H9 (cell line): ENCODE data around the gene EPHB2. TPM values are rescaled to one million over a fixed set of nuclear protein-coding genes. Genes with fewer than 3 reads are reported as not detected.

ENCODE experiments used
- DNase-seq: peaks from one replicate; pipeline ENCODE4 v3.0.0-alpha.2; 2017
- H2AFZ ChIP-seq: one replicate; pipeline ENCODE4 v1.6.1; 2013; ENCODE audit warnings: mild to moderate bottlenecking, low read length, control low read depth, moderate library complexity
- H2AK5ac ChIP-seq: 2 replicates; pipeline ENCODE4 v1.6.1; 2013; ENCODE audit warnings: low read length, control low read depth, mixed read lengths; ENCODE audit not compliant: insufficient read length
- H2BK120ac ChIP-seq: one replicate; pipeline ENCODE4 v1.6.1; 2013; ENCODE audit warnings: low read depth, mild to moderate bottlenecking, low read length, control low read depth, inconsistent platforms; ENCODE audit not compliant: poor library complexity, severe bottlenecking
- H2BK12ac ChIP-seq: 2 replicates; pipeline ENCODE4 v1.6.1; 2013; ENCODE audit warnings: low read length, control low read depth, mixed read lengths, low read depth; ENCODE audit not compliant: insufficient read length
- H2BK15ac ChIP-seq: 2 replicates; pipeline ENCODE4 v1.6.1; 2013; ENCODE audit warnings: low read depth, low read length, control low read depth
- H2BK20ac ChIP-seq: one replicate; pipeline ENCODE4 v1.6.1; 2013; ENCODE audit warnings: low read depth, mild to moderate bottlenecking, low read length, control low read depth, inconsistent platforms; ENCODE audit not compliant: poor library complexity, severe bottlenecking
- H2BK5ac ChIP-seq: 2 replicates; pipeline ENCODE4 v1.6.1; 2013; ENCODE audit warnings: low read length, control low read depth, mixed read lengths; ENCODE audit not compliant: insufficient read length
- H3K14ac ChIP-seq: 2 replicates; pipeline ENCODE4 v1.6.1; 2013; ENCODE audit warnings: low read length, control low read depth; ENCODE audit not compliant: insufficient read depth
- H3K18ac ChIP-seq: 2 replicates; pipeline ENCODE4 v1.6.1; 2013; ENCODE audit warnings: low read depth, mild to moderate bottlenecking, mixed read lengths, low read length, control low read depth; ENCODE audit not compliant: insufficient read length
- H3K23ac ChIP-seq: 2 replicates; pipeline ENCODE4 v1.6.1; 2013; ENCODE audit warnings: low read length, control low read depth, mixed read lengths, low read depth; ENCODE audit not compliant: insufficient read length
- H3K23me2 ChIP-seq: 2 replicates; pipeline ENCODE4 v1.6.1; 2013; ENCODE audit warnings: low read depth, mild to moderate bottlenecking, mixed read lengths, low read length, control low read depth; ENCODE audit not compliant: insufficient read length, poor library complexity, severe bottlenecking
- H3K27ac ChIP-seq: 2 replicates; pipeline ENCODE4 v1.5.1; 2013; ENCODE audit warnings: low read length, control low read depth, mixed read lengths, low read depth; ENCODE audit not compliant: insufficient read length
- H3K27me3 ChIP-seq: 2 replicates; pipeline ENCODE4 v1.6.1; 2013; ENCODE audit warnings: low read length, control low read depth, inconsistent platforms; ENCODE audit not compliant: insufficient read depth
- H3K4ac ChIP-seq: 2 replicates; pipeline ENCODE4 v1.6.1; 2013; ENCODE audit warnings: low read depth, mild to moderate bottlenecking, control low read depth, inconsistent platforms, low read length, moderate library complexity
- H3K4me1 ChIP-seq: 2 replicates; pipeline ENCODE4 v1.6.1; 2013; ENCODE audit warnings: low read length, control low read depth, inconsistent platforms; ENCODE audit not compliant: insufficient read depth
- H3K4me2 ChIP-seq: 2 replicates; pipeline ENCODE4 v1.6.1; 2013; ENCODE audit warnings: low read length, control low read depth, mixed read lengths; ENCODE audit not compliant: insufficient read length, insufficient read depth
- H3K56ac ChIP-seq: 2 replicates; pipeline ENCODE4 v1.6.1; 2013; ENCODE audit warnings: low read depth, mild to moderate bottlenecking, mixed read lengths, low read length, control low read depth; ENCODE audit not compliant: insufficient read length
- H3K79me1 ChIP-seq: 2 replicates; pipeline ENCODE4 v1.6.1; 2013; ENCODE audit warnings: low read depth, mild to moderate bottlenecking, moderate library complexity, low read length, control low read depth, inconsistent platforms; ENCODE audit not compliant: insufficient read depth, poor library complexity, severe bottlenecking
- H3K79me2 ChIP-seq: 2 replicates; pipeline ENCODE4 v1.6.1; 2013; ENCODE audit warnings: low read length, control low read depth, inconsistent platforms; ENCODE audit not compliant: insufficient read depth
- H3K9ac ChIP-seq: 2 replicates; pipeline ENCODE4 v1.6.1; 2013; ENCODE audit warnings: low read length, control low read depth, mixed read lengths; ENCODE audit not compliant: insufficient read length; ENCODE audit errors: extremely low read depth
- H3K9me3 ChIP-seq: one replicate; pipeline ENCODE4 v1.6.1; 2013; ENCODE audit warnings: low read depth, low read length, inconsistent platforms; ENCODE audit not compliant: control insufficient read depth
- H3T11ph ChIP-seq: one replicate; pipeline ENCODE4 v1.6.1; 2013; ENCODE audit warnings: mild to moderate bottlenecking, low read length, control low read depth, inconsistent platforms
- H4K20me1 ChIP-seq: one replicate; pipeline ENCODE4 v1.6.1; 2013; ENCODE audit not compliant: control insufficient read depth, insufficient read length, insufficient read depth
- H4K5ac ChIP-seq: 2 replicates; pipeline ENCODE4 v1.6.1; 2013; ENCODE audit warnings: low read depth, mild to moderate bottlenecking, mixed read lengths, low read length, control low read depth; ENCODE audit not compliant: insufficient read length
- H4K8ac ChIP-seq: replicated peaks from 2 replicates; pipeline ENCODE4 v1.6.1; 2013; ENCODE audit warnings: low read length, control low read depth, mixed read lengths, low read depth; ENCODE audit not compliant: insufficient read length
- H4K91ac ChIP-seq: 2 replicates; pipeline ENCODE4 v1.6.1; 2013; ENCODE audit warnings: low read depth, mild to moderate bottlenecking, moderate library complexity, mixed read lengths, low read length, control low read depth; ENCODE audit not compliant: insufficient read length
- H3K27ac Mint-ChIP-seq, 3 experiments: 2 replicates in 2 of 3; 3 replicates in 1 of 3; pipeline ENCODE4 v1.8.0; 2020 to 2021; ENCODE audit warnings: mixed read lengths in 3 of 3, mild to moderate bottlenecking in 1 of 3, moderate library complexity in 1 of 3
- H3K27me3 Mint-ChIP-seq: 2 replicates; pipeline ENCODE4 v1.8.0; 2021; ENCODE audit warnings: low read depth, mild to moderate bottlenecking, moderate library complexity, mixed read lengths
- H3K36me3 Mint-ChIP-seq, 3 experiments: 2 replicates in 2 of 3; 3 replicates in 1 of 3; pipeline ENCODE4 v1.8.0; 2020 to 2021; ENCODE audit warnings: low read depth in 3 of 3, mixed read lengths in 3 of 3; ENCODE audit not compliant: insufficient read depth in 1 of 3
- H3K4me1 Mint-ChIP-seq, 2 experiments: 2 replicates each; pipeline ENCODE4 v1.8.0; 2020; ENCODE audit warnings: mixed read lengths in 2 of 2
- H3K4me3 Mint-ChIP-seq, 2 experiments: 2 replicates in 1 of 2; 3 replicates in 1 of 2; pipeline ENCODE4 v1.8.0; 2020 to 2021; ENCODE audit warnings: mild to moderate bottlenecking in 2 of 2, mixed read lengths in 2 of 2, moderate library complexity in 1 of 2
- H3K9me3 Mint-ChIP-seq, 2 experiments: 2 replicates in 1 of 2; 3 replicates in 1 of 2; pipeline ENCODE4 v1.8.0; 2020; ENCODE audit warnings: mild to moderate bottlenecking in 2 of 2, mixed read lengths in 2 of 2, moderate library complexity in 1 of 2
- WGBS: extraction: QIAGEN DNeasy Blood & Tissue Kit; methylation state at CpG from one replicate; pipeline ENCODE4 v1.1.7; 2013; ENCODE audit warnings: missing lambda C conversion rate, low lambda C conversion rate, mixed read lengths; ENCODE audit not compliant: insufficient read length; ENCODE audit errors: extremely low coverage; 5-methylcytosine and 5-hydroxymethylcytosine counted together
- total RNA-seq: library from RNA; stranded (reverse); gene quantifications from 2 replicates; pipeline ENCODE4 v1.2.1, GENCODE V29; 2021
- TF ChIP-seq, protein P1 (sequence below): fragments of 200-600 bp; sonication (generic); conservative IDR thresholded peaks from 3 replicates; pipeline ENCODE4 v1.8.0; 2021; ENCODE audit warnings: antibody characterized with exemption, mild to moderate bottlenecking

EPHB2 gene
- total RNA-seq, 1 experiment from 2014 or later, result 9.5 TPM

DNA sequence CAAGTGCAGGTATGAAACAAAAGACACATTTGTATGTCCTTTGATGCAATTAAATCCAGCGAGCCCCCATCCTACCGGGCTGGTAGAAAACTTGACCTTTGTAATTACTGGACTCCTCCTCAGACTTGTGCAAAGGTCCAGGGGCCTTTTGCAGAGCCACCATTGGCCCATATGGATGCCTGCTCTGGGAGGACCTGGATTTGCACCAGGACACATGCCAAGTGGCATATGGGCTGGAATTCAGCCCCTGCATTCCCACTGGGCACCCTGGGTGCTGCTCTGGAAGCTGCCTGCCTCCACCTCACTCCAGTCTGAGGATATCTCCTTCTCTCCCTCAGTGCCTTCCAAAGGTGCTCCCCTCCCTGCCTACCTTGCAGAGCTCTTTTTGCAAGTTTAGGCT lies 226.0 kb downstream of the EPHB2 start:
- Mint-ChIP-seq H3K36me3 (peaks cover 0 to 2% (median 2%) of the 10 kb centered on the region in 3 experiments; a peak in 2 of 7 replicates), H3K4me1 (peaks cover 0 to 3% of the 10 kb centered on the region in 2 experiments; a peak in 1 of 4 replicates), H3K27me3 (peaks cover 13% of the 10 kb centered on the region), H3K4me3 (no peak overlapping the region), H3K9me3 (peaks cover 20 to 30% of the 10 kb centered on the region in 2 experiments), H3K27ac (no peak overlapping the region)
- H3K14ac ChIP-seq, result no peak overlapping the region
- H3K27ac ChIP-seq, result no peak overlapping the region
- H4K91ac ChIP-seq, result no peak overlapping the region
- H2BK20ac ChIP-seq, result no peak overlapping the region
- H3K4me1 ChIP-seq, result no peaks in the 10 kb centered on the region
- H3K23me2 ChIP-seq, result no peaks in the 10 kb centered on the region
- H2BK120ac ChIP-seq, result no peak overlapping the region
- H3K79me2 ChIP-seq, result no peaks in the 10 kb centered on the region
- H2BK15ac ChIP-seq, result no peak overlapping the region
- H2BK5ac ChIP-seq, result no peak overlapping the region
- H3K27me3 ChIP-seq, result no peaks in the 10 kb centered on the region
- WGBS, result no CpG with 5 or more reads among the region's 2 CpGs
- H3K23ac ChIP-seq, result no peak overlapping the region
- no peak overlapping the region for H2BK12ac ChIP-seq
- H4K8ac ChIP-seq, result no peak overlapping the region
- no peak overlapping the region for H4K5ac ChIP-seq
- H3K4me2 ChIP-seq, result no peak overlapping the region
- no peaks in the 10 kb centered on the region for H3K79me1 ChIP-seq
- H2AFZ ChIP-seq, result no peak overlapping the region
- TF ChIP-seq, protein P1, sequence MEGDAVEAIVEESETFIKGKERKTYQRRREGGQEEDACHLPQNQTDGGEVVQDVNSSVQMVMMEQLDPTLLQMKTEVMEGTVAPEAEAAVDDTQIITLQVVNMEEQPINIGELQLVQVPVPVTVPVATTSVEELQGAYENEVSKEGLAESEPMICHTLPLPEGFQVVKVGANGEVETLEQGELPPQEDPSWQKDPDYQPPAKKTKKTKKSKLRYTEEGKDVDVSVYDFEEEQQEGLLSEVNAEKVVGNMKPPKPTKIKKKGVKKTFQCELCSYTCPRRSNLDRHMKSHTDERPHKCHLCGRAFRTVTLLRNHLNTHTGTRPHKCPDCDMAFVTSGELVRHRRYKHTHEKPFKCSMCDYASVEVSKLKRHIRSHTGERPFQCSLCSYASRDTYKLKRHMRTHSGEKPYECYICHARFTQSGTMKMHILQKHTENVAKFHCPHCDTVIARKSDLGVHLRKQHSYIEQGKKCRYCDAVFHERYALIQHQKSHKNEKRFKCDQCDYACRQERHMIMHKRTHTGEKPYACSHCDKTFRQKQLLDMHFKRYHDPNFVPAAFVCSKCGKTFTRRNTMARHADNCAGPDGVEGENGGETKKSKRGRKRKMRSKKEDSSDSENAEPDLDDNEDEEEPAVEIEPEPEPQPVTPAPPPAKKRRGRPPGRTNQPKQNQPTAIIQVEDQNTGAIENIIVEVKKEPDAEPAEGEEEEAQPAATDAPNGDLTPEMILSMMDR, result no peak
- no peak overlapping the region for H2AK5ac ChIP-seq
- no peak overlapping the region for H3T11ph ChIP-seq
- H4K20me1 ChIP-seq, result no peaks in the 10 kb centered on the region
- H3K9me3 ChIP-seq, result no peaks in the 10 kb centered on the region
- no peak overlapping the region for H3K4ac ChIP-seq
- no peak overlapping the region for H3K18ac ChIP-seq
- no peak overlapping the region for H3K9ac ChIP-seq
- H3K56ac ChIP-seq, result no peak overlapping the region
- no peak for DNase-seq
